ENCODE measurements around the gene SORCS2.

- TF ChIP-seq CTCF (IDR thresholded peaks at IDR 0.05; ENCODE audit: insufficient read depth, low read depth, low read length): no peak
- TF ChIP-seq EZH2 (IDR thresholded peaks at IDR 0.05; ENCODE audit: insufficient read depth, low read length): no peak
These were observed 389.1 kb downstream of the SORCS2 start for GRCh38 chr4:7581477-7581876.

Measured in astrocyte (in vitro differentiated cells and primary cell).